ENCODE data around the gene ANP32E.
A peak's percentile ranks its signal among the peaks of the same experiment; 100 is the strongest.
"Not testable (repeated sequence)": the region's sequence is repeated elsewhere in the genome, so short reads cannot be mapped to it uniquely, and the experiment has no call there.

ANP32E gene

GRCh38 chr1:150262388-150263320, 26.7 kb upstream of the ANP32E start:
- peaks cover 29% of the 10 kb centered on the region for H3K36me3 Mint-ChIP-seq (ENCODE audit: low read depth)
- H3K4me1 Mint-ChIP-seq (ENCODE audit: low read depth): peaks cover 9% of the 10 kb centered on the region
- H3K9me3 Mint-ChIP-seq: no peaks in the 10 kb centered on the region
- no peak overlapping the region for H3K27ac Mint-ChIP-seq
- DNase-seq (ENCODE audit: low spot score): no peak
- no peak overlapping the region for H3K4me3 Mint-ChIP-seq
- peaks cover 32% of the 10 kb centered on the region for H3K27me3 Mint-ChIP-seq (ENCODE audit: low read depth)

DNA sequence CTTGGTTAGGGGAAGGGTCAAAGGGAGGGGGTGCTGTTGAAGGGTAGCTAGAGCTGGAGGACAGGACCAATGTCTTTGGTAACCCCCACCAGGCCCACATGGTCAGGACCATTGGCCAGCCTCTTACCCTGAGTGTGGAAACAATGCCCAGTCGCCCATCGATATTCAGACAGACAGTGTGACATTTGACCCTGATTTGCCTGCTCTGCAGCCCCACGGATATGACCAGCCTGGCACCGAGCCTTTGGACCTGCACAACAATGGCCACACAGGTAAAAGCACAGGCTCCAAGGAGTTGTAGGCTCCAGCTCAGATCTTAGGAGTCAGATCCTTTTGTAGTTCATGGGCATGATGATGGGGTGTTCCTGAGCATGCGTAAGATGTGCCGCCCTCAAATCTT, 25.5 kb upstream of the ANP32E start:
- H3K4me3 Mint-ChIP-seq: no peak overlapping the region

DNA sequence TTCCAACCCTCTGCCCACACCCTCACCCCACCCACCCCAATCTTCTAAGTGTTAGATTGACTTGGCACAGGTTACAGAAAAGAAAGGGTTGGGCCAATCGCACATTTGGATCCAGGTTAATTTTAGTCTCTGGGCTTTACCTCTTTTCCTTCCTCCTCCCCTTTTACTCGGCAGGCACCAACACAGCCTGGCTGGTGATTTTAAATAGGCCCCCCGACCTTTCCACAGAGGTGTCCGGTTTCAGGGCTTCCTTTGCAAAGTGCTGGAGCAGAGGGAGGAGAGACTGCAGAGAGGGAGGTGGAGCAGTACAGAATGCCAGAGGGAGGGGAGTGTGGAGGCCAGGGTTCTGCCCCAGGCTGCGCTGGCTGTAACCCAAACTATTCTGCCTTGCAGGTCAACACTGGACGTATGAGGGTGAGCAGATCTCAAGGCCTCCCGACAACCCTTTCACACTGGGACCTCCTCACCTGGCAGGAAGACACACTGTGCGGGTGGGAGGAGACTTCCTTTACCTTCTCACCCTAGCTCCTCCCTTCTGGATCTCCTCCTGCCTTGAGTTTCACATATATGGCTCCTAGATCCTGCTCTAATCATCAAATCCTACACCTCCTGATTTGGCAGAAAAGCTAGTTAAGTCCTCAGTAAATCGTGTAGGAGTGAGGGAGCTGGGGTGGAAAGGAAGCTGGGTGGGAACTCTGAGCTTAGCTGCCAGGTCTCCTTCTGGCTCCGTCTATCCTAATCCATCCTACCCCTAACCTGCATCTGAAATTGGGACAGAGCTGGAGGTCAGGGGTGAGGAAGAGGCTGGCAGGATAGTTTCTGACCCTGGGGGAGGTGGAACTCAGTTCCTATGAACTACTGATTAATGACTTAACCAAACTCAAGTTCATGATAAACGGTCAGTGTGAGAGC, 24.1 kb upstream of the ANP32E start:
- DNase-seq (ENCODE audit: low spot score): no peak
- Mint-ChIP-seq H3K27ac (no peak overlapping the region), H3K36me3 (ENCODE audit: low read depth) (peaks cover 5% of the 10 kb centered on the region), H3K4me3 (no peak overlapping the region), H3K27me3 (ENCODE audit: low read depth) (peaks cover 50% of the 10 kb centered on the region), H3K4me1 (ENCODE audit: low read depth) (peaks cover 16% of the 10 kb centered on the region), H3K9me3 (no peaks in the 10 kb centered on the region)

More for the DNA sequence above, 25.5 kb upstream of the ANP32E start:
- Mint-ChIP-seq H3K27me3 (ENCODE audit: low read depth) (peaks cover 45% of the 10 kb centered on the region), H3K36me3 (ENCODE audit: low read depth) (peaks cover 16% of the 10 kb centered on the region), H3K9me3 (no peaks in the 10 kb centered on the region), H3K27ac (no peak overlapping the region), H3K4me1 (ENCODE audit: low read depth) (peaks cover 6% of the 10 kb centered on the region)
- no peak for DNase-seq (ENCODE audit: low spot score)

- Mint-ChIP-seq H3K4me3 (no peak overlapping the region), H3K4me1 (ENCODE audit: low read depth) (peaks cover 16% of the 10 kb centered on the region), H3K36me3 (ENCODE audit: low read depth) (no peaks in the 10 kb centered on the region), H3K27ac (no peak overlapping the region), H3K9me3 (no peaks in the 10 kb centered on the region), H3K27me3 (ENCODE audit: low read depth) (peaks cover 50% of the 10 kb centered on the region)
- no peak for DNase-seq (ENCODE audit: low spot score)
Measured at GRCh38 chr1:150259217-150259616, 23.3 kb upstream of the ANP32E start.

GRCh38 chr1:150257624-150258585, 22.0 kb upstream of the ANP32E start, which contains the start of gene CA14:
Gene CA14, plus strand, starts transcription at chr1:150257774. Its CDS starts 355 bp downstream, at chr1:150258129.
- peaks cover 16% of the 10 kb centered on the region for H3K4me1 Mint-ChIP-seq (ENCODE audit: low read depth)
- peaks cover 54% of the 10 kb centered on the region for H3K27me3 Mint-ChIP-seq (ENCODE audit: low read depth)
- DNase-seq (ENCODE audit: low spot score): no peak
- H3K27ac Mint-ChIP-seq: no peak within 1 kb of the TSS
- H3K4me3 Mint-ChIP-seq: no peak within 1 kb of the TSS
- H3K36me3 Mint-ChIP-seq (ENCODE audit: low read depth): no peaks in the 10 kb centered on the region
- no peaks in the 10 kb centered on the region for H3K9me3 Mint-ChIP-seq

- no peak for DNase-seq (ENCODE audit: low spot score)
- no peak overlapping the region for H3K4me3 Mint-ChIP-seq
- H3K36me3 Mint-ChIP-seq (ENCODE audit: low read depth): no peaks in the 10 kb centered on the region
- no peaks in the 10 kb centered on the region for H3K9me3 Mint-ChIP-seq
- peaks cover 55% of the 10 kb centered on the region for H3K27me3 Mint-ChIP-seq (ENCODE audit: low read depth)
- no peak overlapping the region for H3K27ac Mint-ChIP-seq
- peaks cover 16% of the 10 kb centered on the region for H3K4me1 Mint-ChIP-seq (ENCODE audit: low read depth)
Measured at GRCh38 chr1:150256554-150257341, 20.8 kb upstream of the ANP32E start.

GRCh38 chr1:150256198-150256553, 20.3 kb upstream of the ANP32E start:
- no peaks in the 10 kb centered on the region for H3K36me3 Mint-ChIP-seq (ENCODE audit: low read depth)
- DNase-seq (ENCODE audit: low spot score): no peak
- H3K9me3 Mint-ChIP-seq: no peaks in the 10 kb centered on the region
- peak overlapping the region; percentile 37 for H3K27ac Mint-ChIP-seq
- peaks cover 57% of the 10 kb centered on the region for H3K27me3 Mint-ChIP-seq (ENCODE audit: low read depth)
- peaks cover 16% of the 10 kb centered on the region for H3K4me1 Mint-ChIP-seq (ENCODE audit: low read depth)
- peak overlapping the region; percentile 76 for H3K4me3 Mint-ChIP-seq

DNA sequence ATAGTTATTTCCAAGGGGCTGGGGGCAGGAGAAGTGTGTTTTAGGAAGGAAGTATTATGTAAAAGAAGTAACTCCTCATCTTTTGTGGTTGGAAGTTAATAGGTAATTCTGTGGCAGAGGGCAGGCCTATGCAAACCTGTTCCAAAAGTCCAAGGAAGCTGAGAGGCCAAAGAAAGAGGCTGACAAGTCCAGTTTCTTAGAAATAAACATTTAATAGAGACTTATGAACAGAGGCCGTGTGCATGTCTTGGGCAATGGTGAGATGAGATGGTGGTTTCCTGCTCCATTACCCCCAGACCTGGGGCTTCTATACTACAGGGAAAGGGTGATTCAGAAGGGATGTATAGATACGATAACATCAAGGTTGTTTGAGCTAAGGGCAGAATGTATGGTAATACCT, 14.0 kb upstream of the ANP32E start:
- H3K9me3 Mint-ChIP-seq: no peaks in the 10 kb centered on the region
- H3K4me3 Mint-ChIP-seq: no peak overlapping the region
- no peak for DNase-seq (ENCODE audit: low spot score)
- no peaks in the 10 kb centered on the region for H3K36me3 Mint-ChIP-seq (ENCODE audit: low read depth)
- H3K27ac Mint-ChIP-seq: no peak overlapping the region
- H3K4me1 Mint-ChIP-seq (ENCODE audit: low read depth): peaks cover 2% of the 10 kb centered on the region
- H3K27me3 Mint-ChIP-seq (ENCODE audit: low read depth): peaks cover 8% of the 10 kb centered on the region

DNA sequence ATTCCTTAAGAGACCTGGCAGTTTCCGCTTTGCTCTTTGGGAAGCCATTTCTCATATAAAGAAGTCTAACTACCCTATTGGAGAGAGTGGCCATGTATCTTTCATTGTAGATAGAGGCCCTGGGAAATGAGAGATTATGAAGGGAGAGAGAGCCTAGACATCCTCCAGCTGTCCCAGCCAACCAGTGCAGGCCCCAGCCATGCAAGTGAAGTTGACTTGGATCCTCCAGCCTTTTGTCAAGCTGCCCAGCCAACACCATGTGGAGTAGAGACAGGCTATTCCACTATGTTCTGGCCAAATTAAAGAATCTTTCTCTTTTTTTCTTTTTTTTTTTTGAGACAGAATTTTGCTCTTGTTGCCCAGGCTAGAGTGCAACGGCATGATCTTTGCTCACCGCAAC, 7.1 kb upstream of the ANP32E start:
- DNase-seq (ENCODE audit: low spot score): no peak
- Mint-ChIP-seq H3K4me3 (no peak overlapping the region), H3K9me3 (no peaks in the 10 kb centered on the region), H3K36me3 (ENCODE audit: low read depth) (no peaks in the 10 kb centered on the region), H3K27me3 (ENCODE audit: low read depth) (peaks cover 2% of the 10 kb centered on the region), H3K4me1 (ENCODE audit: low read depth) (no peaks in the 10 kb centered on the region), H3K27ac (no peak overlapping the region)

- Mint-ChIP-seq H3K36me3 (ENCODE audit: low read depth) (peaks cover 6% of the 10 kb centered on the region), H3K27me3 (ENCODE audit: low read depth) (no peaks in the 10 kb centered on the region), H3K9me3 (no peaks in the 10 kb centered on the region), H3K27ac (peak overlapping the region; percentile 33), H3K4me3 (peak overlapping the region; percentile 48), H3K4me1 (ENCODE audit: low read depth) (peaks cover 17% of the 10 kb centered on the region)
- no peak for DNase-seq (ENCODE audit: low spot score)
Measured at GRCh38 chr1:150237746-150238145, 1.8 kb upstream of the ANP32E start.

DNA sequence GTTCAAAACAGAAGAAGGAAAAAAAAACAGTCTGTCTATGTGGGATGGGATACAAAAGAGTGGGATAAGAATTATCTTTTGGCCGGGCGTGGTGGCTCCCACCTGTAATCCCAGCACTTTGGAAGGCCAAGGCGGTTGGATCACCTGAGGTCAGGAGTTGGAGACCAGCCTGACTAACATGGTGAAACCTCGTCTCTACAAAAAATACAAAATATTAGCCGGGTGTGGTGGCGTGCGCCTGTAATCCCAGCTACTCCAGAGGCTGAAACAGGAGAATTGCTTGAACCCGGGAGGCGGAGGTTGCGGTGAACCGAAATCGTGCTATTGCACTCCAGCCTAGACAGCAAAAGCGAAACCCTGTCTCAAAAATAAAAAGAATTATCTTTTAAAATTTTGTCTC, 1.3 kb upstream of the ANP32E start:
- H3K36me3 Mint-ChIP-seq (ENCODE audit: low read depth); H3K9me3 Mint-ChIP-seq; H3K27me3 Mint-ChIP-seq (ENCODE audit: low read depth); H3K27ac Mint-ChIP-seq; DNase-seq (ENCODE audit: low spot score); H3K4me3 Mint-ChIP-seq: not testable (repeated sequence)
- H3K4me1 Mint-ChIP-seq (ENCODE audit: low read depth): peaks cover 17% of the 10 kb centered on the region

DNA sequence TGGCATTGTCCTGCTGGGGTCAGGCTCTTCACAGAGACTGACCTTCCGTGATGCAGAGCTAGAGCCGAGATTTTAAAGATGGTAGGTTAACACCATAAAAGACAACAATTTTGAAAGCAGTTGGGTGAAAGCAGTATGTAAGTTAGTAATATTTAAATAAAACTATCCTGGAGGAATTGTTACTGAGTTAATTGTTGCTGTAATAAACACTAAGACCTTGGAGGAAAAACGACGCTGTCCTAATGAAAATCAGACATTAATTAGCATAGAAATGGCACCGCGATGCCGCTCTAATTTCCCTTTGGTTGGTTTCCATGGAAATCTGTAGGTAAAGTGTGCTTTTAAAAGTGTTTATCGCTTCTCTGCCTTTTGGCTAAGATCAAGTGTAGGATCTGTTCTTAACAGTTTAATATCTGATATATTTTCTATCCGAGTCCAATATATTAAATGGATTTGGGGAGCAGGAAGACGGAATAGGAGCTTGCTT, 745 bp upstream of the ANP32E start:
- Mint-ChIP-seq H3K27ac (no peak overlapping the region), H3K27me3 (ENCODE audit: low read depth) (no peaks in the 10 kb centered on the region), H3K36me3 (ENCODE audit: low read depth) (peaks cover 6% of the 10 kb centered on the region)

More for the DNA sequence above, 745 bp upstream of the ANP32E start:
- H3K4me3 Mint-ChIP-seq: no peak overlapping the region
- DNase-seq (ENCODE audit: low spot score): no peak
- H3K4me1 Mint-ChIP-seq (ENCODE audit: low read depth): peaks cover 17% of the 10 kb centered on the region
- H3K9me3 Mint-ChIP-seq: no peaks in the 10 kb centered on the region

Measured in T-helper 2 cell treated with Interferon-gamma antibody and Interleukin-4, amounts not matched to agents 5 μg/mL and 100 μg/mL, for 36 hours (primary cell).